WTC11 (cell line): Measurements from ENCODE around the gene ADORA2B. TPM values are rescaled to one million over a fixed set of nuclear protein-coding genes. Genes with fewer than 3 reads are reported as not detected.

ENCODE experiments used
- ATAC-seq: fragments of 200-7000 bp; cut with Tn5 transposase; 2 replicates; pipeline ENCODE4 v1.10.0; 2021; ENCODE audit warnings: mild to moderate bottlenecking, moderate library complexity
- CTCF ChIA-PET: fragments of 300-600 bp; sonication (Branson Sonifier 250); formaldehyde crosslinking; loops from one replicate; lab custom pipeline; 2021; ENCODE audit warnings: antibody characterized with exemption; lab: Charles Lee
- POLR2A ChIA-PET: fragments of 350-600 bp; sonication (Branson Sonifier 250); formaldehyde crosslinking; loops from one replicate; lab custom pipeline; 2021; ENCODE audit warnings: antibody characterized with exemption; lab: Charles Lee
- DNase-seq: peaks from one replicate; pipeline ENCODE4 v3.0.0; 2021; ENCODE audit warnings: low spot score
- H3K27ac Mint-ChIP-seq: 2 replicates; pipeline ENCODE4 v1.8.0; 2021; ENCODE audit warnings: mixed read lengths
- H3K27me3 Mint-ChIP-seq: 2 replicates; pipeline ENCODE4 v1.8.0; 2021; ENCODE audit warnings: low read depth, mild to moderate bottlenecking, moderate library complexity, mixed read lengths
- H3K36me3 Mint-ChIP-seq: 2 replicates; pipeline ENCODE4 v1.8.0; 2021; ENCODE audit warnings: mixed read lengths
- H3K4me1 Mint-ChIP-seq: 2 replicates; pipeline ENCODE4 v1.8.0; 2022; ENCODE audit warnings: mixed read lengths
- H3K4me3 Mint-ChIP-seq: 2 replicates; pipeline ENCODE4 v1.8.0; 2021; ENCODE audit warnings: mild to moderate bottlenecking, moderate library complexity, mixed read lengths
- H3K9me3 Mint-ChIP-seq: 2 replicates; pipeline ENCODE4 v1.8.0; 2021; ENCODE audit warnings: mixed read lengths
- ATF6 ChIP-seq: sonication (generic); formaldehyde crosslinking; IDR thresholded peaks from 2 replicates; pipeline ENCODE4 v1.8.1; 2023; ENCODE audit warnings: mild to moderate bottlenecking, missing genetic modification reagents
- CREM ChIP-seq: sonication (generic); formaldehyde crosslinking; IDR thresholded peaks from 2 replicates; pipeline ENCODE4 v1.8.1; 2022; ENCODE audit warnings: mild to moderate bottlenecking, missing genetic modification reagents, moderate library complexity
- ERG ChIP-seq: fragments of 250-450 bp; sonication (Bioruptor Pico); IDR thresholded peaks from 2 replicates; pipeline ENCODE4 v1.8.0; 2021; ENCODE audit warnings: mild to moderate bottlenecking
- ESRRA ChIP-seq: sonication (generic); formaldehyde crosslinking; IDR thresholded peaks from 2 replicates; pipeline ENCODE4 v1.8.1; 2022; ENCODE audit warnings: mild to moderate bottlenecking, missing genetic modification reagents, borderline replicate concordance
- ETV6 ChIP-seq: sonication (generic); formaldehyde crosslinking; IDR thresholded peaks from 2 replicates; pipeline ENCODE4 v1.8.1; 2022; ENCODE audit warnings: mild to moderate bottlenecking, missing genetic modification reagents
- FOXP1 ChIP-seq: sonication (generic); formaldehyde crosslinking; IDR thresholded peaks from 2 replicates; pipeline ENCODE4 v1.8.0; 2022; ENCODE audit warnings: missing genetic modification reagents, mild to moderate bottlenecking, moderate library complexity, borderline replicate concordance
- IRF1 ChIP-seq: sonication (generic); formaldehyde crosslinking; IDR thresholded peaks from 2 replicates; pipeline ENCODE4 v1.8.0; 2023; ENCODE audit warnings: missing genetic modification reagents
- KAT7 ChIP-seq: sonication (generic); formaldehyde crosslinking; IDR thresholded peaks from 2 replicates; pipeline ENCODE4 v1.8.1; 2023; ENCODE audit warnings: missing genetic modification reagents, mild to moderate bottlenecking, borderline replicate concordance
- NFATC4 ChIP-seq: fragments of 250-450 bp; sonication (Bioruptor Pico); IDR thresholded peaks from 2 replicates; pipeline ENCODE4 v1.9.0; 2021; ENCODE audit warnings: mild to moderate bottlenecking
- NFE2L1 ChIP-seq: sonication (generic); formaldehyde crosslinking; IDR thresholded peaks from 2 replicates; pipeline ENCODE4 v1.8.1; 2023; ENCODE audit warnings: missing genetic modification reagents
- SOX15 ChIP-seq: fragments of 250-450 bp; sonication (Bioruptor Pico); IDR thresholded peaks from 2 replicates; pipeline ENCODE4 v1.9.0; 2021; ENCODE audit warnings: mild to moderate bottlenecking
- SP1 ChIP-seq: sonication (generic); formaldehyde crosslinking; conservative IDR thresholded peaks from 2 replicates; pipeline ENCODE4 v1.8.1; 2022; ENCODE audit warnings: missing genetic modification reagents
- STAT6 ChIP-seq: sonication (generic); formaldehyde crosslinking; conservative IDR thresholded peaks from 2 replicates; pipeline ENCODE4 v1.8.1; 2023; ENCODE audit warnings: mild to moderate bottlenecking, low read depth, missing genetic modification reagents, moderate library complexity
- ZBTB21 ChIP-seq: sonication (generic); formaldehyde crosslinking; IDR thresholded peaks from 2 replicates; pipeline ENCODE4 v1.8.1; 2023; ENCODE audit warnings: mild to moderate bottlenecking, missing genetic modification reagents, borderline replicate concordance
- ZBTB43 ChIP-seq: sonication (generic); formaldehyde crosslinking; IDR thresholded peaks from 2 replicates; pipeline ENCODE4 v1.8.1; 2023; ENCODE audit warnings: mild to moderate bottlenecking, missing genetic modification reagents
- ZNF263 ChIP-seq: sonication (generic); formaldehyde crosslinking; IDR thresholded peaks from 2 replicates; pipeline ENCODE4 v1.8.1; 2022; ENCODE audit warnings: low read depth, mild to moderate bottlenecking, moderate library complexity, missing genetic modification reagents
- ZNF396 ChIP-seq: fragments of 250-450 bp; sonication (Bioruptor Pico); IDR thresholded peaks from 2 replicates; pipeline ENCODE4 v1.8.0; 2021; ENCODE audit warnings: mild to moderate bottlenecking, moderate library complexity, borderline replicate concordance
- total RNA-seq: library from RNA; stranded (reverse); gene quantifications from 3 replicates; pipeline ENCODE4 v1.2.3, GENCODE V29; 2021
- TF ChIP-seq, protein P1 (sequence below): sonication (generic); formaldehyde crosslinking; IDR thresholded peaks from 2 replicates; pipeline ENCODE4 v1.8.1; 2022; ENCODE audit warnings: low read depth, mild to moderate bottlenecking, moderate library complexity, missing genetic modification reagents, borderline replicate concordance
- TF ChIP-seq, protein P2 (sequence below): fragments of 250-450 bp; sonication (Bioruptor Pico); IDR thresholded peaks from 2 replicates; pipeline ENCODE4 v1.9.0; 2021; ENCODE audit warnings: mild to moderate bottlenecking

The ADORA2B gene
- total RNA-seq, 1 experiment from 2014 or later, result 4.2 TPM

- TF ChIP-seq ATF6 (CRISPR knock-in tag) (no peak), ZBTB21 (CRISPR knock-in tag) (peak; percentile 97), ZNF263 (0 out of 2 replicates have a peak, but pooled peaks have one; percentile 19), NFE2L1 (CRISPR knock-in tag) (peak; percentile 72), SOX15 (CRISPR knock-in tag) (no peak), ERG (CRISPR knock-in tag) (no peak), IRF1 (CRISPR knock-in tag) (peak; percentile 85; the same call in 1 of the 2 replicates), ZBTB43 (CRISPR knock-in tag) (peak; percentile 82), FOXP1 (CRISPR knock-in tag) (peak; percentile 97)
- TF ChIP-seq, protein P1, sequence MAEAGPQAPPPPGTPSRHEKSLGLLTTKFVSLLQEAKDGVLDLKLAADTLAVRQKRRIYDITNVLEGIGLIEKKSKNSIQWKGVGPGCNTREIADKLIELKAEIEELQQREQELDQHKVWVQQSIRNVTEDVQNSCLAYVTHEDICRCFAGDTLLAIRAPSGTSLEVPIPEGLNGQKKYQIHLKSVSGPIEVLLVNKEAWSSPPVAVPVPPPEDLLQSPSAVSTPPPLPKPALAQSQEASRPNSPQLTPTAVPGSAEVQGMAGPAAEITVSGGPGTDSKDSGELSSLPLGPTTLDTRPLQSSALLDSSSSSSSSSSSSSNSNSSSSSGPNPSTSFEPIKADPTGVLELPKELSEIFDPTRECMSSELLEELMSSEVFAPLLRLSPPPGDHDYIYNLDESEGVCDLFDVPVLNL (CRISPR knock-in tag), result peak; percentile 90
These were observed 54.4 kb downstream of the ADORA2B start, which contains the start of the genes TTC19 and ZSWIM7 (continued) for GRCh38 chr17:15999141-15999973.

GRCh38 chr17:15999974-16000827, 55.3 kb downstream of the ADORA2B start:
- peaks cover 17% of the 10 kb centered on the region for H3K4me1 Mint-ChIP-seq
- DNase-seq (no peak), ATAC-seq (peak; percentile 58)
- CTCF ChIA-PET, result interaction anchor here (1.7 to 4.7 kb wide), 2 partner anchors 34 to 55 kb away, joined by 18 to 47 read pairs; partner anchors contain the start of gene ADORA2B
- POLR2A ChIA-PET, result interaction anchor here (1.0 kb wide), 1 partner anchor 55 kb away, joined by 6 read pairs; the partner anchor contains the start of gene ADORA2B
- H3K36me3 Mint-ChIP-seq, result peaks cover 46% of the 10 kb centered on the region
- H3K27me3 Mint-ChIP-seq, result no peaks in the 10 kb centered on the region
- H3K27ac Mint-ChIP-seq, result peak overlapping the region; percentile 92
- H3K4me3 Mint-ChIP-seq, result peak overlapping the region; percentile 95
- H3K9me3 Mint-ChIP-seq, result peaks cover 10% of the 10 kb centered on the region
- TF ChIP-seq, protein P1 (CRISPR knock-in tag), result no peak
- peak; percentile 49; the same call in 1 of the 2 replicates for TF ChIP-seq KAT7
- no peak for TF ChIP-seq FOXP1 (CRISPR knock-in tag)
- no peak for TF ChIP-seq CREM (CRISPR knock-in tag)
- TF ChIP-seq ESRRA (CRISPR knock-in tag), result 0 out of 2 replicates have a peak, but pooled peaks have one; percentile 2
- TF ChIP-seq ETV6 (CRISPR knock-in tag), result no peak
- TF ChIP-seq SOX15 (CRISPR knock-in tag), result no peak
- TF ChIP-seq SP1 (CRISPR knock-in tag), result no peak
- TF ChIP-seq, protein P2, sequence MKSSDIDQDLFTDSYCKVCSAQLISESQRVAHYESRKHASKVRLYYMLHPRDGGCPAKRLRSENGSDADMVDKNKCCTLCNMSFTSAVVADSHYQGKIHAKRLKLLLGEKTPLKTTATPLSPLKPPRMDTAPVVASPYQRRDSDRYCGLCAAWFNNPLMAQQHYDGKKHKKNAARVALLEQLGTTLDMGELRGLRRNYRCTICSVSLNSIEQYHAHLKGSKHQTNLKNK (CRISPR knock-in tag), result no peak
- TF ChIP-seq NFATC4 (CRISPR knock-in tag), result no peak
- peak; percentile 89; the same call in 1 of the 2 replicates for TF ChIP-seq STAT6 (CRISPR knock-in tag)
- no peak for TF ChIP-seq ZNF396 (CRISPR knock-in tag)
